Osteoblast (primary cell): ENCODE results near the gene CRYM. TPM values are rescaled to one million over a fixed set of nuclear protein-coding genes. Genes with fewer than 3 reads are reported as not detected.

Source experiments
- DNase-seq: peaks from one replicate; pipeline ENCODE4 v3.0.0; 2011; ENCODE audit warnings: low spot score, mixed read lengths; ENCODE audit not compliant: insufficient read length; ENCODE audit errors: missing footprints
- H2AFZ ChIP-seq: 2 replicates; pipeline ENCODE4 v1.6.0; 2011; ENCODE audit warnings: mild to moderate bottlenecking, low read length
- H3K27ac ChIP-seq: 2 replicates; pipeline ENCODE4 v1.5.1; 2011; ENCODE audit warnings: mild to moderate bottlenecking, low read depth, low read length, moderate library complexity
- H3K27me3 ChIP-seq: 2 replicates; pipeline ENCODE4 v1.6.0; 2012; ENCODE audit warnings: mild to moderate bottlenecking, control low read depth, inconsistent platforms, low read length, moderate library complexity; ENCODE audit not compliant: insufficient read depth
- H3K36me3 ChIP-seq: 2 replicates; pipeline ENCODE4 v1.5.1; 2011; ENCODE audit warnings: mild to moderate bottlenecking, low read length, control low read depth, moderate library complexity; ENCODE audit not compliant: insufficient read depth
- H3K4me1 ChIP-seq: 2 replicates; pipeline ENCODE4 v1.5.1; 2011; ENCODE audit warnings: mild to moderate bottlenecking, low read length, control low read depth, moderate library complexity; ENCODE audit not compliant: insufficient read depth
- H3K4me2 ChIP-seq: 2 replicates; pipeline ENCODE4 v1.6.0; 2011; ENCODE audit warnings: mild to moderate bottlenecking, low read length; ENCODE audit not compliant: insufficient read depth
- H3K4me3 ChIP-seq: fragments of 200-600 bp; sonication (generic); 3 replicates; pipeline ENCODE4 v1.5.1; 2012; ENCODE audit warnings: mild to moderate bottlenecking, low read length, inconsistent platforms; ENCODE audit not compliant: insufficient read depth
- H3K79me2 ChIP-seq: 2 replicates; pipeline ENCODE4 v1.6.0; 2012; ENCODE audit warnings: mild to moderate bottlenecking, low read length, control low read depth, inconsistent platforms; ENCODE audit not compliant: insufficient read depth
- H3K9me3 ChIP-seq: 2 replicates; pipeline ENCODE4 v1.5.1; 2011; ENCODE audit warnings: low read depth, low read length, control low read depth
- H4K20me1 ChIP-seq: 2 replicates; pipeline ENCODE4 v1.6.0; 2012; ENCODE audit warnings: mild to moderate bottlenecking, low read length, control low read depth; ENCODE audit not compliant: insufficient read depth
- CTCF ChIP-seq: IDR thresholded peaks from 2 replicates; pipeline ENCODE4 v1.5.1; 2011; ENCODE audit warnings: mild to moderate bottlenecking, low read depth, low read length, moderate library complexity; ENCODE audit errors: extremely low read depth
- total RNA-seq: library from RNA; depleted of rRNA; stranded (reverse); fragments of >200 nt; gene quantifications from 2 replicates; pipeline ENCODE4 v1.2.3, GENCODE V29; 2012

CRYM gene
- total RNA-seq, 1 donor = 5.1 TPM

- Histone ChIP-seq H3K4me2 (no peak overlapping the region), H3K36me3 (no peaks in the 10 kb centered on the region), H3K4me1 (no peaks in the 10 kb centered on the region), H3K27me3 (peaks cover 54% of the 10 kb centered on the region), H4K20me1 (no peaks in the 10 kb centered on the region), H3K4me3 (no peak overlapping the region), H3K79me2 (no peaks in the 10 kb centered on the region), H3K27ac (no peak overlapping the region), H2AFZ (no peak overlapping the region), H3K9me3 (no peaks in the 10 kb centered on the region)
- TF ChIP-seq CTCF = no peak
- no peak for DNase-seq
Observed at GRCh38 chr16:21224800-21225199, 53.3 kb downstream of the CRYM start.

- H3K4me3 ChIP-seq = no peak overlapping the region
- DNase-seq = peak; percentile 5
- no peak for TF ChIP-seq CTCF
Observed at GRCh38 chr16:21223787-21224186, 54.3 kb downstream of the CRYM start.

GRCh38 chr16:21222495-21223337, 55.4 kb downstream of the CRYM start:
- peak; percentile 31 for DNase-seq
- Histone ChIP-seq H3K4me3 (no peak overlapping the region), H2AFZ (no peak overlapping the region), H3K4me1 (no peaks in the 10 kb centered on the region), H3K79me2 (no peaks in the 10 kb centered on the region), H3K27me3 (peaks cover 49% of the 10 kb centered on the region), H3K36me3 (no peaks in the 10 kb centered on the region), H3K9me3 (no peaks in the 10 kb centered on the region), H3K27ac (no peak overlapping the region), H3K4me2 (no peak overlapping the region), H4K20me1 (no peaks in the 10 kb centered on the region)
- no peak for TF ChIP-seq CTCF

More at GRCh38 chr16:21223787-21224186, 54.3 kb downstream of the CRYM start:
- no peak overlapping the region for H3K4me2 ChIP-seq
- no peaks in the 10 kb centered on the region for H3K36me3 ChIP-seq
- H3K4me1 ChIP-seq = no peaks in the 10 kb centered on the region
- peaks cover 50% of the 10 kb centered on the region for H3K27me3 ChIP-seq
- no peaks in the 10 kb centered on the region for H3K9me3 ChIP-seq
- H2AFZ ChIP-seq = no peak overlapping the region
- no peak overlapping the region for H3K27ac ChIP-seq
- H4K20me1 ChIP-seq = no peaks in the 10 kb centered on the region
- H3K79me2 ChIP-seq = no peaks in the 10 kb centered on the region

- Histone ChIP-seq H3K27ac (no peak overlapping the region), H4K20me1 (no peaks in the 10 kb centered on the region), H3K4me3 (no peak overlapping the region), H3K79me2 (no peaks in the 10 kb centered on the region), H3K4me1 (no peaks in the 10 kb centered on the region), H3K9me3 (no peaks in the 10 kb centered on the region), H2AFZ (no peak overlapping the region), H3K4me2 (no peak overlapping the region), H3K27me3 (peaks cover 31% of the 10 kb centered on the region), H3K36me3 (no peaks in the 10 kb centered on the region)
- TF ChIP-seq CTCF = no peak
- DNase-seq = no peak
Observed at GRCh38 chr16:21219551-21219950, 58.5 kb downstream of the CRYM start.
